Testis (tissue), 2 donors: ENCODE results near the gene NOP9.

Source experiments
- POLR2A ChIP-seq: fragments of 450-650 bp; IDR thresholded peaks from one replicate; pipeline ENCODE4 v1.6.1; 2017; ENCODE audit warnings: antibody characterized with exemption, mild to moderate bottlenecking, moderate library complexity
- TF ChIP-seq, protein P1 (sequence below), 3 experiments: fragments of 450-650 bp in 2 of 3; fragments of 200-600 bp in 1 of 3; sonication (generic) in 1 of 3; IDR thresholded peaks; one replicate each; pipeline ENCODE4 v1.5.1; 2016 to 2019; ENCODE audit warnings: antibody characterized with exemption in 3 of 3, mild to moderate bottlenecking in 2 of 3, moderate library complexity in 1 of 3

DNA sequence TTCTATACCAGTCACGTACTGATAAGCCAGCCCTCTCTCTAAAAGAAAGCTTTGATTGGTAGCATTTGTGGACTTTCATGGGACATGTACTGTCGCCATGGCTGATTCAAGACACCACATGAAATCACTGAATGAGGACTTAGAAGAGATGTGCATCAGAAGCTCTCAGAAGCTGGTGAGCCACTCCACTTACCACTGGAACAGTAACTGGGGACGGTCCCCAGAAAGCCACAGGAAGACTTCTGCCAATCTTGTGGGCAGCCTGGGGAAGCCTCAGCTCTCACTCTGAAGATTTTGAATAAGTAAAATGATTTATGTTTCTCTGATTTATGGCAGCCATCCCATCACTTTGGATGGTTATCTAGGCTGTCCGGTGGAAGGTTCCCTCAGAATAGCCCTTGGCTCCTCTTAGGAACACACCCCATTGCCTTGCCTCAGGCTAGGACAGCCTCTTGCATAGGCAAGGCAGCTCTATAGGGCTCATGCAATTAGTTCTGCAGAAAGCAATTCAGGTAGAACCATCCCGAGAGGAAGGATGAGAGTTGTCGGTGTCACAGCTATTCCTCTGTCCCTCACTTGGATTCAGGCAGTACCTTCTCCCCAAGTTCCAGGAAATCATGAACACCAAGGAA, 9.9 kb upstream of the NOP9 start:
- TF ChIP-seq, protein P1, sequence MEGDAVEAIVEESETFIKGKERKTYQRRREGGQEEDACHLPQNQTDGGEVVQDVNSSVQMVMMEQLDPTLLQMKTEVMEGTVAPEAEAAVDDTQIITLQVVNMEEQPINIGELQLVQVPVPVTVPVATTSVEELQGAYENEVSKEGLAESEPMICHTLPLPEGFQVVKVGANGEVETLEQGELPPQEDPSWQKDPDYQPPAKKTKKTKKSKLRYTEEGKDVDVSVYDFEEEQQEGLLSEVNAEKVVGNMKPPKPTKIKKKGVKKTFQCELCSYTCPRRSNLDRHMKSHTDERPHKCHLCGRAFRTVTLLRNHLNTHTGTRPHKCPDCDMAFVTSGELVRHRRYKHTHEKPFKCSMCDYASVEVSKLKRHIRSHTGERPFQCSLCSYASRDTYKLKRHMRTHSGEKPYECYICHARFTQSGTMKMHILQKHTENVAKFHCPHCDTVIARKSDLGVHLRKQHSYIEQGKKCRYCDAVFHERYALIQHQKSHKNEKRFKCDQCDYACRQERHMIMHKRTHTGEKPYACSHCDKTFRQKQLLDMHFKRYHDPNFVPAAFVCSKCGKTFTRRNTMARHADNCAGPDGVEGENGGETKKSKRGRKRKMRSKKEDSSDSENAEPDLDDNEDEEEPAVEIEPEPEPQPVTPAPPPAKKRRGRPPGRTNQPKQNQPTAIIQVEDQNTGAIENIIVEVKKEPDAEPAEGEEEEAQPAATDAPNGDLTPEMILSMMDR (IDR thresholded peaks at IDR 0.05): no peak
- no peak for TF ChIP-seq POLR2A
